Suprapubic skin (tissue), 4 donors: Measurements from ENCODE around the gene HOXB8. TPM values are rescaled to one million over a fixed set of nuclear protein-coding genes. Genes with fewer than 3 reads are reported as not detected.
A peak's percentile ranks its signal among the peaks of the same experiment; 100 is the strongest.

Source experiments
- DNase-seq, 2 donors: peaks; one replicate each; pipeline ENCODE4 v3.0.0-alpha.2; 2019; ENCODE audit warnings: low spot score in 2 of 2
- H3K27ac ChIP-seq: fragments of 200-600 bp; sonication (generic); one replicate; pipeline ENCODE4 v1.5.1; 2019
- H3K27me3 ChIP-seq: fragments of 200-600 bp; sonication (generic); one replicate; pipeline ENCODE4 v1.5.1; 2019
- H3K36me3 ChIP-seq: fragments of 200-600 bp; sonication (generic); one replicate; pipeline ENCODE4 v1.5.1; 2019
- H3K4me1 ChIP-seq: fragments of 200-600 bp; sonication (generic); one replicate; pipeline ENCODE4 v1.5.1; 2019
- H3K4me3 ChIP-seq: fragments of 200-600 bp; sonication (generic); one replicate; pipeline ENCODE4 v1.5.1; 2019; ENCODE audit warnings: mild to moderate bottlenecking
- H3K9me3 ChIP-seq: fragments of 200-600 bp; sonication (generic); one replicate; pipeline ENCODE4 v1.5.1; 2019
- CTCF ChIP-seq, 2 donors: fragments of 200-600 bp in 1 of 2; fragments of 450-650 bp in 1 of 2; sonication (generic) in 1 of 2; IDR thresholded peaks; one replicate each; pipeline ENCODE4 v1.5.1; 2016 to 2019; ENCODE audit warnings: antibody characterized with exemption in 2 of 2, mild to moderate bottlenecking in 1 of 2, moderate library complexity in 1 of 2
- EP300 ChIP-seq: sonication (generic); formaldehyde crosslinking; IDR thresholded peaks from one replicate; pipeline ENCODE4 v1.6.1; 2017; ENCODE audit warnings: antibody characterized with exemption
- POLR2A ChIP-seq, 2 donors: fragments of 450-650 bp; IDR thresholded peaks; one replicate each; pipeline ENCODE4 v1.6.1; 2017; ENCODE audit warnings: antibody characterized with exemption in 2 of 2, mild to moderate bottlenecking in 2 of 2, moderate library complexity in 2 of 2
- POLR2AphosphoS5 ChIP-seq, 3 donors: sonication (generic); formaldehyde crosslinking; IDR thresholded peaks; one replicate each; pipeline ENCODE4 v1.6.1; 2017; ENCODE audit warnings: antibody characterized with exemption in 3 of 3
- WGBS: methylation state at CpG from one replicate; pipeline ENCODE4 v1.1.5; 2018; 5-methylcytosine and 5-hydroxymethylcytosine counted together
- total RNA-seq, 4 donors: library from RNA; depleted of rRNA; stranded (reverse); fragments of >200 nt; gene quantifications; one replicate each; pipeline ENCODE4 v1.1.0, GENCODE V29; 2016

HOXB8 gene
- total RNA-seq, 4 donors from 2014 or later, result not detected

- Histone ChIP-seq H3K4me3 (peak overlapping the region; percentile 53), H3K4me1 (peaks cover 25% of the 10 kb centered on the region), H3K9me3 (no peaks in the 10 kb centered on the region), H3K27ac (no peak overlapping the region), H3K27me3 (peaks cover 100% of the 10 kb centered on the region), H3K36me3 (no peaks in the 10 kb centered on the region)
- WGBS, result under 1% methylated on average over 30 of the region's 69 CpGs
- no peak for TF ChIP-seq POLR2A (IDR thresholded peaks at IDR 0.05)
- TF ChIP-seq POLR2AphosphoS5 (IDR thresholded peaks at IDR 0.05), result no peak
- no peak for TF ChIP-seq CTCF (IDR thresholded peaks at IDR 0.05)
- no peak for TF ChIP-seq EP300
- no peak for DNase-seq
Observed at GRCh38 chr17:48625495-48626244, 10.6 kb upstream of the HOXB8 start.

DNA sequence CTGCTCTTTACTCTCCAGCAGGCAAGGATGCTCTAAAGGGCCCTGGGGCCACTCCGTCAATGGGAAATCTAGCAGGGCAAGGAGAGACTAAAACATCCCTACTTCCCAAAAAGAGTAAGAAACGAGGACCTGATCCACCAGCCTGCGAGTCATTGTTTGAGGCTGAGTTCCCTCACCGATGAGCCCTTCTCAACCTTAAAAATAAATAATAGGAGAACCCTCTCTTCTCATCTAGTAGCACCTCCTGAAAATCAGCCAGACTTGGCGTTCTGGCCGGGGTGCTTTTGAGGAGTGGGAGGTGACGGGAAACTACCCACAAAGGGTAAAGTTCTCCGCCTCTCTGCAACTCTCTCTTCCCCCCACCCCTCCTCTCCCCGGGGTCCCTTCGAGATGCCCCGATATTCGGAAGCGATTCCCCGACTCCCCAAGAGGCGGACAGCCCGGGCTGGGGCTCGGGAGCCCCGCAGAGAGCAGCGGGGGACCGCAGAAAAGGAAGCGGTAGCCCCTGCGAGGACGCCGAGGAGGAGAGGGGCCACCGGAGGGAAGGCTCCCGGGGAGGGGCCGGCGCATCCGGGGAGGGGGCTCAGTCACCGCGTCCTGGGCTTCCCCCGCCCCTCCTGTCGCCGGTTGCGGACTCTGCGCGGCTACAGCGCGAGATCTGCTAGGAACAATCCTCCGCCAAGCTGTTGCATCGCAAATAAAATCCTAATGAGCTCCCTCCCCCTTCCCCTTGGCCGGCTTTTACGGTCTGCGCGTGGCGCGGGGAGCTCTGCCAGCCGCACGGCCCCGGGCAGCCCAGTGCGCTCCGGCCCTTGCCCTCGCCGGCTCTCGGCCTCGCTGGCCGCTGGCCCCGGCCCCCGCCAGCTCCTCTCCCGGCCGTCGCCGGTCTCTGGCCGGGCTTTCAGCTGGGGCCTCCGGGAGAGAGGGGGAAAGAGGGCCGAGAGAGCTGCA lies 9.7 kb upstream of the HOXB8 start:
- TF ChIP-seq EP300 (no peak), CTCF (IDR thresholded peaks at IDR 0.05) (no peak), POLR2A (IDR thresholded peaks at IDR 0.05) (no peak), POLR2AphosphoS5 (IDR thresholded peaks at IDR 0.05) (no peak)
- WGBS, result 13% methylated on average over 14 of the region's 66 CpGs
- Histone ChIP-seq H3K4me3 (peak overlapping the region; percentile 53), H3K27me3 (peaks cover 100% of the 10 kb centered on the region), H3K4me1 (peaks cover 25% of the 10 kb centered on the region), H3K9me3 (no peaks in the 10 kb centered on the region), H3K36me3 (no peaks in the 10 kb centered on the region), H3K27ac (no peak overlapping the region)
- DNase-seq, result no peak

DNA sequence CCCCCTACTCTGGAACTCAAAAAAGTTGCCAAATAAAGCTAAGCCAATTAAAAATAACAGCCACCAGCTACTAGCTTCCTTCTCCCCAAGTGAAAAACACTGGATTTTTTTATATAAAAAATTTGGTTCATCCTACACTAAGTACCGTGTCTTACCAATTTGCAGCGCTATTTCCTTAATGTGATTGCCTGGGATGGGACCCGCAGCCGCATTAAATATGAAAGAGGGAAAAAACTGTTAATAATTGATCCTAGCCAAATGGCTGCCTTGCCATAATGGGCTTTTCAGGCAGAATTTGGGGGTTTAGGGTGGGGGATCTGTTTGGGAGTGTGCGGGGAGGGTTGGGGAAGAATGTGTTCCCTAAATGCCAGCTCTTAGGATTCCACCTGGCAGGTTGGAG lies 9.0 kb upstream of the HOXB8 start:
- Histone ChIP-seq H3K9me3 (no peaks in the 10 kb centered on the region), H3K4me3 (no peak overlapping the region), H3K27me3 (peaks cover 100% of the 10 kb centered on the region), H3K27ac (no peak overlapping the region), H3K36me3 (no peaks in the 10 kb centered on the region), H3K4me1 (peaks cover 27% of the 10 kb centered on the region)
- no peak for TF ChIP-seq EP300
- no peak for TF ChIP-seq CTCF (IDR thresholded peaks at IDR 0.05)
- TF ChIP-seq POLR2AphosphoS5 (IDR thresholded peaks at IDR 0.05), result no peak
- TF ChIP-seq POLR2A (IDR thresholded peaks at IDR 0.05), result no peak
- DNase-seq, result no peak
- WGBS, result 50% methylated on average over 5 of the region's 5 CpGs

DNA sequence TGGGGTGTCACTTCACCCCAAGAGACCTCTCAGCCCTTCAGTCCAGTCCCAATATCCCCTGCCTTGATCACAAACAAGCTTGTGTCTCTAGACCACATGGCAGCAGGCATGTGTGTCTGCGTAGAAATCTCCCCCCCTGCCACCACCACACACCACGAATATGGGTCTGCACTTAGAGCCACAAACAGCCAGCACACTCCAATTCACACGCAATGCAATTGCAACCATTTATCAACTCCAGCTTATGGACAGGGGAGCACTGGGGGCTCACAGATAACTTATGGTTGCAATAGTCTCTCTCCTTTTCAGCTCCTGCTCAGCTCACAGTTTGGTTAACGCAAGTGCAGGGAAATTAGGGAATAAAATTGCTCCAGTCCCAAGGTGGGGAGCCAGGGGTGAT lies 8.5 kb upstream of the HOXB8 start:
- 47% methylated on average over 4 of the region's 4 CpGs for WGBS
- Histone ChIP-seq H3K9me3 (no peaks in the 10 kb centered on the region), H3K27me3 (peaks cover 100% of the 10 kb centered on the region), H3K4me1 (peaks cover 33% of the 10 kb centered on the region), H3K27ac (no peak overlapping the region), H3K4me3 (no peak overlapping the region), H3K36me3 (no peaks in the 10 kb centered on the region)
- DNase-seq, result no peak
- no peak for TF ChIP-seq POLR2A (IDR thresholded peaks at IDR 0.05)
- no peak for TF ChIP-seq CTCF (IDR thresholded peaks at IDR 0.05)
- no peak for TF ChIP-seq POLR2AphosphoS5 (IDR thresholded peaks at IDR 0.05)
- no peak for TF ChIP-seq EP300

GRCh38 chr17:48622857-48623256 lies 7.8 kb upstream of the HOXB8 start:
- H3K4me3 ChIP-seq, result no peak overlapping the region
- H3K27ac ChIP-seq, result no peak overlapping the region
- 68% methylated on average over 11 of the region's 11 CpGs for WGBS
- H3K27me3 ChIP-seq, result peaks cover 100% of the 10 kb centered on the region
- TF ChIP-seq POLR2AphosphoS5 (IDR thresholded peaks at IDR 0.05), result no peak
- no peak for TF ChIP-seq EP300
- no peak for TF ChIP-seq CTCF (IDR thresholded peaks at IDR 0.05)
- no peak for TF ChIP-seq POLR2A (IDR thresholded peaks at IDR 0.05)
- no peak for DNase-seq
- no peaks in the 10 kb centered on the region for H3K36me3 ChIP-seq
- no peaks in the 10 kb centered on the region for H3K9me3 ChIP-seq
- H3K4me1 ChIP-seq, result peaks cover 40% of the 10 kb centered on the region
